ENCODE data around the gene THBS2.

THBS2 gene

DNA sequence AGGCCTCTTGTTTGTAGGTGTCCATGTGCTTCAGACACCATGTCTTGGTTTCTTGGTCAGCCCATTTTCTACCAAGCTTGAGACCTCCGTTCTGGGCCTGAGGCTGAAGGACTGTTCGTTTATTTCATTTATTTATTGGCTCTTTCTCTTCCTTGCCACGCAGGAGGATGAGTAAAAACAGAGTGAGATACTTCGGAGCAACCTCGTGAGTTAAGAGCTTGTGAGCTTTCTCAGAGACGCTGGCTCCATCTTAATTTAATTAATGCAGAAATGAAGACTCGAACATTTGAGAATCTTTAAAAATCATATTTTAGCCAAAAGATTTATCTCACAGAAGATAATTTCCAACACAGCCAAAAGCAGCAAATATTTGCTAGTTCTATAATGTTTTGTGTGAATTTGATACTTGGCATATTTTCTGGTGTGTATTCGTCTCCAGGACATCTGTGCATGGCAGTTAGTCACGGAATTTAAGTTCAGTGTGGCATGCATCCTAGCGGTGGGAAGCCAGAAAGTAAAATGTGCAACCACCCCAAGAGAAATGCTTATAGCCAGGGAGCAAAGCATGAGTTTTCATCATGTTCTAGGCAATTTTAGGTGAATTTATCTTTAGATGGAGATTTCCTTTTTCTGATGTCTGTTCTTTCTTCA lies 76.0 kb downstream of the THBS2 start:
- DNase-seq: no peak

GRCh38 chr6:169176361-169176991 lies 77.2 kb downstream of the THBS2 start:
- DNase-seq: no peak

GRCh38 chr6:169175360-169175887 lies 78.2 kb downstream of the THBS2 start:
- DNase-seq: no peak

DNA sequence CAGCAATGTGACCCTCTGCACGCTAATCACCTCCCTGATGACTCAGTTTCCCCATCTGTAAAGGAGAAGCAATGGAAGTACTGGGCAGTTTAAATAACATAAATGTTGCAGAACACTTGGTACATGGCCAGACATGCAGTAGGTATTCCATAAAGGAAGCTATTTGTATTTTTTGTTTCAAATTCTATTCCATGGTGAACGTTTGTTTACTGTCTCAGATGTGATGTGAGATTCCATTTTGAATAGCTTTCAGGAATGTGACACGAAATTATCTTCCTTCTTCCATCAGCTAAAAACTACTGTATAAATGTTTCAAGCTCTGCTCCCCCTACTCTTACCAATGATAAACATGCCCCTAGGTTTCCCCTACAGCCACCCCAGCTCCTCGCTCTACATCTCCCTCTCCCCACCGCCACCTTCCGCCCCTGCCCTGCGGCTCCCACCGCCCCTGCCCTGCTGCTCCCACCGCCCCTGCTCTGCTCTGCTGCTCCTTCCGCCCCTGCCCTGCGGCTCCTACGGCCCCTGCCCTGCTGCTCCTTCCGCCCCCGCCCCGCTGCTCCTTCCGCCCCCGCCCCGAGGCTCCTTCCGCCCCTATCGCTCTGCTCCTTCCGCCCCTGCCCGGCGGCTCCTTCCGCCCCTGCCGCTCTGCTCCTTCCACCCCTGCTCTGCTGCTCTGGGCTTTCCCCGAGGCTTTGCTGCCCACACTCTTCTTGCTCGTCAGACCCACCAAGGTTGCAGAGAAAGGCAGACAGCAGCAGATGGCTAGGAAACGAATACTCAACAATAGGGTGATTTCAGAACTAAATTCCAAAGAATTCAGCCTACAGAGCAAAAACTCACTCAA lies 78.9 kb downstream of the THBS2 start:
- DNase-seq: no peak

- DNase-seq: no peak
Observed at GRCh38 chr6:169173532-169174268, 79.9 kb downstream of the THBS2 start.

DNA sequence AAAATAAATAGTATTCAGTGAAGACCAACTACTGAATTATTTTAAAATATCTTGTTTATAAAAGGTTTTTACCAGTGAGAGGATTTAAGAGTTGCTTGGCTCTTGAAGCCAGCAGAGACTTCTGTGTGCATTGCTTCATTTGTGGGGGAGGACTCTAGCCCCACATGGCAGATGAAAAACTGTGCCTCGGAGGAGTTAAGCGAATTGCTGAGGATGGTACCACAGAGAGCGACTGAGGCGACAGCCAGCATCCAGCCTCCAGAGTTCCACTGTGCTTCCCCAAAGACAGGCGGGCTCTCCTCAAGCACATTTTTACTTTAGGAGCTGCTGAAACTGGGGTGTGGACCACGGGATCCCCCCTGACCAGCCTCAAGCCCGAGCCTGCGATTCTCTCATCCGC lies 80.7 kb downstream of the THBS2 start:
- no peak for DNase-seq

- no peak for DNase-seq
Observed at GRCh38 chr6:169172456-169172855, 81.2 kb downstream of the THBS2 start.

- DNase-seq: no peak
Observed at GRCh38 chr6:169171951-169172350, 81.7 kb downstream of the THBS2 start.

DNA sequence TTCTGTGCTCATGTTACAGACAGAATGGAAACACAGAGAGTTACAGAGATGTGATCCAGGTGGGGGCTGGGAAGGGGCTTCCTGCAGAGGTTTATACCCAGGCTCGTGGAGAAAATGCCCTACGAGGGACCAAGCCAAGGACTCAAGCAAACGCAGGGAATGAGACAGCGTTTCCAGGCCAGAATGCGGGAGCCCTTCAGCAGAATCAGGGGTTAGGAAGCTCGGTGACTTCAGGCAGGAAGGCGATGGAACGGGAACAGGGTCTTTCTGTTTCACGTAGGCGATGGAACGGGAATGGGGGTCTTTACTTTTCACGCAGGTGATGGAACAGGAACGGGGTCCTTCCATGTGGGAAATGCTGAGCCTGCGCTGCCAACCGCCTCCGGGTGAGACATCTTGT lies 82.6 kb downstream of the THBS2 start:
- DNase-seq: no peak

- DNase-seq: no peak
Observed at GRCh38 chr6:169170583-169170955, 83.1 kb downstream of the THBS2 start.

DNA sequence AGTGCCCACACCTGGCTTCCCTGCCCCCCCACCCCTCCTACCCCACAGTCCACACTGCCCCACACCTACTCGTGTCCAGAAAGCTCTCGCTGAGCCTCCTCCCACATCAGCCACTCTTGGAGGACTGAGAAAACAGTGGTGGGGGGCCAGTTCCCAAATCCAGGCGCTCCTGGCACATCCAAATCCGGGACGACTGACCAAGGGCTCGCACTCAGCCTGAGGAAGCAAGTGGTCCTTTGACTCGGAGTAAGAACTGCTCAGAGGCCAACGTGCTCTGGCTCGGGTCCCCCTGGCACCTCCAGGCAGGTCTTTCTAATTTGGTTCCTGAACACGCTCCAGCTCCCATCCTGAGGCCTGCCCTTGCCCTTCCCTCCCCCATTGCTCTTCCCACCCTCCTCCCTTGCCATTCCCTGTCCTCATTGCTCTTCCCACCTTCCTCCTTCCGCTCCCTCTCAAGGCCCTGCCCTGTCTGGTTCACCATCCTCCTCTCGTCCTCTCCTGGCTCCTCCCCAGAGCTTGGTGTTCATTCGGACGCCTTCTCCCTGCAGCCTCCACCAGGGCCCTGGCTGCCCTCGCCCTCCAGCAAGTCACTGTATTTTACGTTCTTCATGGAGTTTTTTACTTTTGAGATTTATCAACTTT lies 83.6 kb downstream of the THBS2 start:
- no peak for DNase-seq

DNA sequence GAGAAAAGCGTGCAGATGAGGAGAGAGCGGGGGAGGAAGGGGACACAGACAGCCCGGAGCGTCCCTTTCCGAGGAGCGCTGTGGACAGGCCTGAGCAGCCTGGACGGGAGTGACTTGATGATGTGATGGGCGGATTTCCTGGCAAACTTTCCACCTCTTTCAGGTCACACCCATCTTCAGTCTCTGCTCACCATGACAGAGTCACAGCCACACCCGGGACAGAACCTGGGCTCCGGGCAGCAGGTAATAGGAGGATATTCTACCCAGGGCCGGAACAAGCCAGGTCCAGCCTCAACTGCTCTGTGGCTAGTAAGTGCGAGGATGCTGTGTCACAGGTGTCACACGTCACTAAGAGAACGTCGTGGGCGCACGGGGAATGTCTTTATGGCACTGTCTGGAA lies 84.3 kb downstream of the THBS2 start:
- DNase-seq: no peak

DNA sequence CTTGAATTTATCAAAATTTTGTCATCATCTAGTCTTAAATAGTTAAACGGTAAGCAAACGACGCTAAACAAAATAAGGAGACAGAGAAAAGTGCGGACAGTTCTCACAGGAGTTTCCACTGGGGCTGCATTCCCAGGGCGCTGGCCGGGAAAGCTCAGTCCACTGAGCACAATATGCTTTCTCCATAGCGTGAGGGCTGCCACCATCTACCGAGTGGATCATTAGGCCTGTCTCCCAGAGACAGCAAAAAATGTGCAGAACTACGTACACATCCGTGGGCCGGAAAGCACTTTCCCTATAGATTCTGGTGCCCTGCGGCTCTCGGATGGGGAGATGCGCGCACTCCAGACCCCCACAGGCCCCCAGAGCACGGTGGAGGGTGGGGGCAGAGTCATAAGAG lies 84.9 kb downstream of the THBS2 start:
- no peak for DNase-seq

DNA sequence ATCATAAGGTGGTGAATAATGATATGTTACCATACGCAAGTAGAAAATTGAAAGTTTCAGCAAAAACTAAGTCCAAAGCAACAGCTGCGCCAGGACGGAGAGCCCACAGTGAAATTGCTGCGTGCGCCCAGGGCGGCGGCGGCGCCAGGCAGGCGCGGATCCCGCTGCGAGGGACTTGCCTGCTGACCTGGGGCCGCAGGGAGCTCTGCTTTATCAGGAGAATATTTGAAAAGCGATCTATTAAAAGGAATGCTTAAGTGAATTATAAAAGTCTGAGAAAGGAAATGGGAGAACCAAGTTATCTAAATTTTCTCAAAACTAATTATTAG lies 85.4 kb downstream of the THBS2 start:
- DNase-seq: no peak

DNA sequence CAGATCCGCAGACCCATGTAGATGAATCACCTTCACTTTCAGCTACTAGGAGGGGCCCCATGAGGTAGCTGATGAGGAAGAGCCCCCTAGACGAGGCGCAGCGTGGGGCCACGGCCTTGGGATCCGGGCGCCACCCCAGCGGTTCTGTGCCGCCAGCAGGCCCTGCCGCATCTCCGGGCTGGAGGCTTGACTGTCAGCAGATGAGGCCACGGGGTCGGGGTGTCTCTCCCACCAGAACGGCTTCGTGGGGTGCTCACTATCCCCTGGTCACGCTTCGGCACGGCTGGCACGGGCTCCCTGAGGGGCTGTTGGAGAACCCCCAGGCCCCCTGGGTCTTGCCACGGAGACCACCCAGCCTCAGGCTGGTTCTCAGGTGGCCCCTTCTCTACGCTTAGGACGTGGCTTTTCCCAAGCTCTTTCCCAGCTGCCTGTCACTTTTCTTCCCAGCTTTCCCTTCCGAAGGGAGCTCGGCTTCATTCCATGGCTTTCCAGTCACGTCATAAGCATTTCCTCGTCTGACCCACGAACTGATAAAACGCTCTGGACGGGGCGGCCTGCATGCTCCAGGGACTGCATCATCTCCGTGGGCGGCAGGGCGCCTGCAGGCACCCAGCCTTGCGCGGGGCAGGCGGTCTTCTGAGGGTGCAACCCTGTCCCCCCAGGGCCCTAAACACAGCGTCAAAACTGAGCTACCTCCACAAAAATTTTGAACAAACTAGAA lies 85.9 kb downstream of the THBS2 start:
- no peak for DNase-seq

- DNase-seq: no peak
Observed at GRCh38 chr6:169166896-169167580, 86.6 kb downstream of the THBS2 start.
